Sigmoid colon (tissue), 7 donors: ENCODE measurements around the gene QPCT. TPM values are rescaled to one million over a fixed set of nuclear protein-coding genes. Genes with fewer than 3 reads are reported as not detected.

Source experiments
- DNase-seq: peaks from one replicate; pipeline ENCODE4 v3.0.0-alpha.2; 2019
- H3K27ac ChIP-seq, 4 donors: fragments of 200-600 bp; sonication (generic); one replicate each; pipeline ENCODE4 v1.5.1; 2016 to 2019; ENCODE audit warnings: mild to moderate bottlenecking in 1 of 4
- H3K27me3 ChIP-seq, 3 donors: fragments of 200-600 bp; sonication (generic); one replicate each; pipeline ENCODE4 v1.5.1; 2019; ENCODE audit warnings: mild to moderate bottlenecking in 1 of 3
- H3K36me3 ChIP-seq, 4 donors: fragments of 200-600 bp; sonication (generic); one replicate each; pipeline ENCODE4 v1.5.1; 2016 to 2019
- H3K4me1 ChIP-seq, 4 donors: fragments of 200-600 bp; sonication (generic); one replicate each; pipeline ENCODE4 v1.5.1; 2017 to 2019
- H3K4me3 ChIP-seq, 4 donors: fragments of 200-600 bp; sonication (generic); one replicate each; pipeline ENCODE4 v1.5.1; 2017 to 2019; ENCODE audit warnings: mild to moderate bottlenecking in 2 of 4, moderate library complexity in 1 of 4
- H3K9me3 ChIP-seq, 4 donors: fragments of 200-600 bp in 3 of 4; sonication (generic) in 3 of 4; one replicate each; pipeline versions ENCODE4 v1.5.1 to v1.6.1; 2013 to 2019
- CTCF ChIP-seq, 4 experiments: fragments of 450-650 bp in 3 of 4; fragments of 200-600 bp in 1 of 4; IDR thresholded peaks; one replicate each; pipeline ENCODE4 v1.5.1; 2016 to 2019; ENCODE audit warnings: antibody characterized with exemption in 4 of 4, mild to moderate bottlenecking in 3 of 4, moderate library complexity in 2 of 4
- EP300 ChIP-seq, 4 donors: sonication (generic); formaldehyde crosslinking; IDR thresholded peaks; one replicate each; pipeline ENCODE4 v1.6.1; 2017; ENCODE audit warnings: antibody characterized with exemption in 4 of 4
- POLR2A ChIP-seq, 2 donors: fragments of 450-650 bp; IDR thresholded peaks; one replicate each; pipeline ENCODE4 v1.6.1; 2016; ENCODE audit warnings: antibody characterized with exemption in 2 of 2, mild to moderate bottlenecking in 2 of 2, moderate library complexity in 2 of 2
- POLR2AphosphoS5 ChIP-seq, 4 donors: sonication (generic); formaldehyde crosslinking; IDR thresholded peaks; one replicate each; pipeline ENCODE4 v1.6.1; 2017; ENCODE audit warnings: antibody characterized with exemption in 4 of 4
- WGBS, 2 donors: extraction: QIAGEN DNeasy Blood & Tissue Kit; methylation state at CpG; one replicate each; pipeline ENCODE4 v1.1.7; 2013; 5-methylcytosine and 5-hydroxymethylcytosine counted together
- intact Hi-C: fragments of 100-400 bp; cut with DNase I; formaldehyde crosslinking; loops from one replicate; pipeline ENCODE4 v1.15.1; 2023
- polyA plus RNA-seq, 3 donors: library from polyadenylated mRNA; stranded (reverse); fragments of 200-250 nt; gene quantifications; one replicate each; pipeline ENCODE4 v1.2.3, GENCODE V29; 2013
- total RNA-seq, 4 donors: library from RNA; depleted of rRNA; stranded (reverse); fragments of >200 nt; gene quantifications; one replicate each; pipeline ENCODE4 v1.1.0, GENCODE V29; 2016
- donor health status: healthy with polysubstance abuse.
- donor health status: Bipolar disorder and iron deficiency.
- donor health status: healthy.

QPCT gene
- total and polyA plus RNA-seq, 7 donors = 1.2 to 94.9 (median 65.8) TPM

- no peaks in the 10 kb centered on the region for H3K36me3 ChIP-seq
- no peak overlapping the region for H3K4me3 ChIP-seq
- TF ChIP-seq POLR2A (IDR thresholded peaks at IDR 0.05) (no peak), EP300 (IDR thresholded peaks at IDR 0.05) (no peak), POLR2AphosphoS5 (IDR thresholded peaks at IDR 0.05) (no peak), CTCF (IDR thresholded peaks at IDR 0.05) (no peak)
- H3K27ac ChIP-seq = peak overlapping the region in 3 of 4 donors; percentile 4 to 43 (median 39)
- H3K27me3 ChIP-seq = no peaks in the 10 kb centered on the region
- no peak for DNase-seq
- H3K4me1 ChIP-seq = peaks cover 0 to 32% (median 19%) of the 10 kb centered on the region in 4 donors
- H3K9me3 ChIP-seq = no peaks in the 10 kb centered on the region
- intact Hi-C loops = no loop called here
- 87 to 93% methylated on average over 1 of the region's 1 CpG for WGBS, 2 donors
Observed at GRCh38 chr2:37370666-37371065, 26.2 kb downstream of the QPCT start.

DNA sequence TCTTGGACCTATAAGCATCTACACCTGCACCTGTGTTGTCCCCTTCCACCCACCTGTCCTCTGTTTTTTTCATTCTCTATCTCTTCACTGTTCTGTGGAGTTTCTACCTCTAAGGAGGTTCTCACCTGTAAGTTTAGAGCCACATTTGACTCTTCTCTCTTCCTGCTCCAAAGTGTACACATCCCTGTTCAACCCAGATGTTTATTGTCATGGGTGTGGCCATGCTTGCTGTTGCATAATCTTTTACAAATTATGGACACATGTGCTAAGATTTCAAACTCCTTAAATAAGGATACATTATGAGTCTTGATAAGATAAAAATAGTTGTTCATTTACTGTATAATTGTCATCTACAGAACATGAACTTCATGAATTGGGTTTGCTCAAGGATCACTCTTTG, 27.6 kb downstream of the QPCT start:
- Histone ChIP-seq H3K27me3 (no peaks in the 10 kb centered on the region), H3K4me3 (no peak overlapping the region), H3K9me3 (no peaks in the 10 kb centered on the region), H3K4me1 (peaks cover 0 to 37% (median 24%) of the 10 kb centered on the region in 4 donors), H3K27ac (no peak overlapping the region), H3K36me3 (no peaks in the 10 kb centered on the region)
- intact Hi-C loops = no loop called here
- no peak for DNase-seq
- TF ChIP-seq POLR2A (IDR thresholded peaks at IDR 0.05) (no peak), POLR2AphosphoS5 (IDR thresholded peaks at IDR 0.05) (no peak), EP300 (IDR thresholded peaks at IDR 0.05) (no peak), CTCF (IDR thresholded peaks at IDR 0.05) (no peak)

- H3K4me1 ChIP-seq = peaks cover 0 to 60% (median 48%) of the 10 kb centered on the region in 4 donors
- H3K27ac ChIP-seq = peak overlapping the region in 3 of 4 donors; percentile 76 to 87 (median 81)
- no peaks in the 10 kb centered on the region for H3K9me3 ChIP-seq
- H3K27me3 ChIP-seq = no peaks in the 10 kb centered on the region
- intact Hi-C loops = loop anchor here (2.0 to 5.0 kb wide), 4 partner anchors 31 to 143 kb away; partner anchors contain the start of gene QPCT
- H3K36me3 ChIP-seq = no peaks in the 10 kb centered on the region
- 64 to 66% methylated on average over 8 of the region's 8 CpGs for WGBS, 2 donors
- no peak for DNase-seq
- TF ChIP-seq POLR2AphosphoS5 (IDR thresholded peaks at IDR 0.05) = peak; percentile 74 to 89 (median 83)
- TF ChIP-seq EP300 (IDR thresholded peaks at IDR 0.05) = peak; percentile 71 to 82 (median 75)
- no peak for TF ChIP-seq CTCF (IDR thresholded peaks at IDR 0.05)
- H3K4me3 ChIP-seq = peak overlapping the region in 3 of 4 donors; percentile 1 to 15 (median 11)
Observed at GRCh38 chr2:37375741-37376288, 31.4 kb downstream of the QPCT start.

DNA sequence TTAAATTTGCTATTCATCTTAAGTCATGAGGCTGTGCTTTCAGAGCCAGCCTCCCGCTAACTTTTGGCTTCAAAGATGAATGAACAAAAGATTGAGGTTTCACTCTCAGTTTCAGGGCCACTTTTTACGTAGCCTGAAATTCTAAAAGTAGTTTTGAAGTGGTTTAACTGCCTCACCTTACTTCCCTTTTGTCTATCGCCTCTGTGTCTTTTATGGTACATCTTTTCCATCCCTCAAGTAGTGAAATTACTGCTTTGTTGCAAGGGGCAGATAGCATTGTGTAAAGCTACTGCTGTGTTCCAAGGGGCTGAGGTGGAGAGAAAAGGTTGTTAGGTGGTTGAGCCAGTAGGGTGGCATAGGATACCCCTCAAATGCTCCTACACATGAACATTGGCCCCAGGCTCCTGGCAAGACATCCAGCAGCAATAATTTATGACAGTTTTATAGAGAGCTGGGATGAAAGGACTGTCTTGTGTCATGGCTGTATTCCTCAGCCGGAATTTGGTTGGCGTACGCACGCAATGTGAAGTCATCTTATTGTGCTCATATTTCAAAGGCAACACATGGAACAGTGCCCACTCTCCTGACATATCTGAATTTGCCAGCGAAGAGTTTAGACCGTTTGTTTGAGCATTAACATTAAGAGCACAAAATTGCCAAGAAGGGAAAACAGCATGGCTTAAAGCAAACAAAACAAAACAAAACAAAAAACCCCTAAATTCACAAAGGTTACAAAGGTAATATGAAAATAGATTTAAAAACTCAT, 32.2 kb downstream of the QPCT start:
- WGBS, 2 donors = 30 to 46% methylated on average over 9 of the region's 9 CpGs
- no peaks in the 10 kb centered on the region for H3K27me3 ChIP-seq
- DNase-seq = peak; percentile 95
- peak overlapping the region; percentile 53 to 87 (median 78) for H3K27ac ChIP-seq
- intact Hi-C loops = loop anchor here (2.0 to 5.0 kb wide), 3 partner anchors 32 to 102 kb away; partner anchors contain the start of gene QPCT
- TF ChIP-seq POLR2AphosphoS5 (IDR thresholded peaks at IDR 0.05) (peak; percentile 84 to 98 (median 94)), EP300 (IDR thresholded peaks at IDR 0.05) (peak; percentile 85 to 98 (median 96)), CTCF (IDR thresholded peaks at IDR 0.05) (no peak), POLR2A (IDR thresholded peaks at IDR 0.05) (no peak)
- no peaks in the 10 kb centered on the region for H3K9me3 ChIP-seq
- peak overlapping the region in 3 of 4 donors; percentile 1 to 15 (median 11) for H3K4me3 ChIP-seq
- H3K4me1 ChIP-seq = peaks cover 0 to 65% (median 53%) of the 10 kb centered on the region in 4 donors
- no peaks in the 10 kb centered on the region for H3K36me3 ChIP-seq
